Effector CD8-positive, alpha-beta T cell (primary cell): ENCODE results near the gene TARS2.

Experiments
- DNase-seq: peaks from one replicate; lab custom pipeline; 2025; lab: John Stamatoyannopoulos, UW

Gene TARS2

GRCh38 chr1:150536836-150537731 lies 49.9 kb downstream of the TARS2 start:
- no peak for DNase-seq

- no peak for DNase-seq
Observed at GRCh38 chr1:150537732-150538684, 50.8 kb downstream of the TARS2 start.

GRCh38 chr1:150543500-150544143 lies 56.4 kb downstream of the TARS2 start:
- DNase-seq: no peak

DNA sequence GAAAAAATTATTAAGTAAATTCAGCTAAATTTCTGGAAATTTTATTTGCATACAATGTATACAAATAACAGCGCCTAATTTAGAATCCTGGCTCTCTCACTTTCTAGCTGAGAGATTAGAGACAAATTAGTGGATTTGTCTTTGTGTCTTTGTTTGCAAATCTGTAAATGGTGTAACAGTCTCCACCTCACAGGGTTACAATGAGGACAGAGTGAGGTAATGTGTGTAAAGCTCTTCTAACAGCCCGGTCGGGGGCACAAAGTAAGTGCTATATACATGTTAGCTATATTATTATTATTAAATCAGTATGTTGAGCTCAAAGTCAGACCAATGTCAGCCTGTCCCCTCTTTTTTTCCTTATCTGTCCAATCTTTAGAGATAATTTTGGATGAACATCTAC lies 57.0 kb downstream of the TARS2 start:
- no peak for DNase-seq

- DNase-seq: no peak
Observed at GRCh38 chr1:150545486-150546032, 58.3 kb downstream of the TARS2 start.

- no peak for DNase-seq
Observed at GRCh38 chr1:150546294-150546937, 59.2 kb downstream of the TARS2 start.

DNA sequence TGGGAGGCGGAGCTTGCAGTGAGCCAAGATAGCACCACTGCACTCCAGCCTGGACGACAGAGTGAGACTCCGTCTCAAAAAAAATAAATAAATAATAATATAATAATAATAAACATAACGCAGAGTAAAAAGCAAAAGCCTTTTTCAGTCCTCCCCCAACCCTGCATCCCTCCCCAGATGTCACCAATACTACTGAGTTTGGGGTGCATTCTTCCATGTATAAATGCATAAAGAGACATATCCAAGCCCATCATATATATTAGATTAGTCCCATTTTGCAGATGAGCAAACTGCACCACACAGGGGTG lies 61.1 kb downstream of the TARS2 start:
- DNase-seq: no peak

DNA sequence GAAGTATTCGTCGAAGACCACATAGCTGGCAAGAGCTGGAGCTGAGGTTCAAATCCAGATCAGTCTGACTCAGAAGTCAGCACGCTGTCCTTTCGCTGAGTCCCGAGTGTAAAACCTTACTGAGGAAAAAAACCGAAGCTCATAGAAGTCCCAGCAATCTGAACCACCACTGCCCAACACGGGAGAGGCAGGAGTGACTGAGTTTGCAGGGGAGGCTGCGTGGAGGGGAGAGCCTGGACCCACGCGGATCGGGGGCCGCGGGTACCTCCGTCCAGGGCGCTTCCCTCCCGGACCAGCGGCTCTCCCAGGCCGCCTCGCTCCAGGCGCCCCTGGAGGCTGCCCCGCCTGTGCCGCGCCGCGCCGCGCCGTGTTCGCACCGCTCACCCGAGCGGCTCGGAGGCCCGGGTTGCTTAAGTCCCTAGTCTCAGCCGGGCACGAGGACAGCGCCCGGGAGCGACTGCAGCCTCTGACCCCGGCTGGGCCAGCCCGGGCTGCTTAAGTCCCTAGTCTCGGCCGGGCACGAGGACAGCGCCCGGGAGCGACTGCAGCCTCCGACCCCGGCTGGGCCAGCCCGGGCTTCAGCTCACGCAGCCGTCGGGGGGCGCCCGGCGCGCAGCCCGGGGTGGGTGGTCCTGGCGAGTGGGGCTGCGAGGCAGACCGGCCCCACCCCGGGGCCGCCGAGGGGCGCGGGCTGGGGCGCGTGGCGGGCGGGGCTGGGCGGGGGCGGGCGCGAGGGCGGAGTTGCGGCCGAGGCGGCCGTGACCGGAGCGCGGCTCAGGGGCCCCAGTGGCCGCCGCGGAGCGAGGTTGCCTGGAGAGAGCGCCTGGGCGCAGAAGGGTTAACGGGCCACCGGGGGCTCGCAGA lies 61.6 kb downstream of the TARS2 start, which contains the start of gene ADAMTSL4:
Gene ADAMTSL4, plus strand, starts transcription at position 777 of the 864 bp plus-strand sequence. CDS start 2,881 bp downstream, outside the sequence.
- no peak for DNase-seq

DNA sequence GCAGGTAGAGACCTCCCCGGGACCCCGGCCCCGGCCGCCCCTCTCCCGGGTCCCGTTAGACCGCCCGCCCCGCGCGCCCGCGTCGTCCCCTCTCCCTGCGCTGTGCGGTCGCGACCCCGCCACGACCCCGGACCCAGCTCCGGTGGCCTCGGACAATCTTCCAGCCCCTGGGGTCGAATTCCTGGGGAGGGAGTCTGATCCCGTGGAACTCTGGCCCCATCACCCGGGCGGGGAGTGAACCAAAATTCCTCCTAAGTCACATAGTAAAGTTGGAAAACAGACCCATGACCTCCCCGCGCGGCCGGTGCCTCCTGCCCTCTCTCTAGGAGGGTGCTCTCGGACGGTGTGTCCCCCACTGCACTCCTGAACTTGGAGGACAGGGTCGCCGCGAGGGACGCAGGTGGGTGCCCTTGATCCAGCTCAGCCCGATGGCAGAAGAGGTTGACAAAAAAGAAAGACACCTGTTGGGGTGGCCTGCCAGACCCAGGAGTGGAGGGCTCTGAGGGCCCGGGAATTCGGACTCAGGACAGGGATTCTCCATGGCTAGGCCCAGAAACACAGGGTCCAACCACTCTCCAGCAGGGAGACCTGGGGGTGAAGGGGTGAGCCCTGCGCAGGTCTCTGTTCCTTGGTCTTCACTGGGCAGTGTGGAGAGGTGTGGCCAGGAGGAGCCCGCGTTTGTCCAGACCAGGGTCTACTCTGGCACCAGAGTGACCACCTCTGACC lies 62.4 kb downstream of the TARS2 start:
- no peak for DNase-seq

- no peak for DNase-seq
Observed at GRCh38 chr1:150550222-150551050, 63.2 kb downstream of the TARS2 start.

GRCh38 chr1:150551051-150551783 lies 64.0 kb downstream of the TARS2 start:
- DNase-seq: no peak

GRCh38 chr1:150551784-150552127 lies 64.5 kb downstream of the TARS2 start:
- DNase-seq: no peak

- no peak for DNase-seq
Observed at GRCh38 chr1:150552128-150552910, 65.1 kb downstream of the TARS2 start.

DNA sequence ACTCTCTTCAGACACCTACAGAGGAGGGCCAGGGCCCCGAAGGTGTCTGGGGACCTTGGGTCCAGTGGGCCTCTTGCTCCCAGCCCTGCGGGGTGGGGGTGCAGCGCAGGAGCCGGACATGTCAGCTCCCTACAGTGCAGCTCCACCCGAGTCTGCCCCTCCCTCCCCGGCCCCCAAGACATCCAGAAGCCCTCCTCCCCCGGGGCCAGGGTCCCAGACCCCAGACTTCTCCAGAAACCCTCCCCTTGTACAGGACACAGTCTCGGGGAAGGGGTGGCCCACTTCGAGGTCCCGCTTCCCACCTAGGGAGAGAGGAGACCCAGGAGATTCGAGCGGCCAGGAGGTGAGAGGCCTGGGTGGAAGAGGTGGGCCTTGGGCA lies 65.7 kb downstream of the TARS2 start:
- no peak for DNase-seq

DNA sequence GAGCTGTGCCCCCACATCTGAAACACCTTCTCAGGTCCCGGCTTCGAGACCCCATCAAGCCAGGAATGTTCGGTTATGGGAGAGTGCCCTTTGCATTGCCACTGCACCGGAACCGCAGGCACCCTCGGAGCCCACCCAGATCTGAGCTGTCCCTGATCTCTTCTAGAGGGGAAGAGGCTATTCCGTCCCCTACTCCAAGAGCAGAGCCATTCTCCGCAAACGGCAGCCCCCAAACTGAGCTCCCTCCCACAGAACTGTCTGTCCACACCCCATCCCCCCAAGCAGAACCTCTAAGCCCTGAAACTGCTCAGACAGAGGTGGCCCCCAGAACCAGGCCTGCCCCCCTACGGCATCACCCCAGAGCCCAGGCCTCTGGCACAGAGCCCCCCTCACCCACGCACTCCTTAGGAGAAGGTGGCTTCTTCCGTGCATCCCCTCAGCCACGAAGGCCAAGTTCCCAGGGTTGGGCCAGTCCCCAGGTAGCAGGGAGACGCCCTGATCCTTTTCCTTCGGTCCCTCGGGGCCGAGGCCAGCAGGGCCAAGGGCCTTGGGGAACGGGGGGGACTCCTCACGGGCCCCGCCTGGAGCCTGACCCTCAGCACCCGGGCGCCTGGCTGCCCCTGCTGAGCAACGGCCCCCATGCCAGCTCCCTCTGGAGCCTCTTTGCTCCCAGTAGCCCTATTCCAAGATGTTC lies 66.3 kb downstream of the TARS2 start:
- no peak for DNase-seq

DNA sequence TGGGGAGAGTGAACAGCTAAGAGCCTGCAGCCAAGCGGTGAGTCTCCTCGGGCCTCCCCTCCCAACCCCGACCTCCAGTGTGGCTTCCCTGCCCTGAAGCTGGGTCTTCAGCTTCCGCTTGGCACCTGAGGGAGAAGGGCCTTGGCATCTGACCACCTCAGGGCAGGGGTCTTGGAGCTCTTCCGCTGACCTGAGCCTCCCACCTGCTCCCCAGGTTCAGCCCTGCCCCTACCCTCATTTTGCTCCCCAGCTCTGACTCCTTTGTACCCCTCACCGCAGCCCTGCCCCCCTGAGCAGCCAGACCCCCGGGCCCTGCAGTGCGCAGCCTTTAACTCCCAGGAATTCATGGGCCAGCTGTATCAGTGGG lies 66.8 kb downstream of the TARS2 start:
- no peak for DNase-seq
